HepG2 (cell line): ENCODE data around the gene EFNA2. TPM values are rescaled to one million over a fixed set of nuclear protein-coding genes. Genes with fewer than 3 reads are reported as not detected.

ENCODE experiments used
- AFF4 ChIP-seq: sonication (generic); formaldehyde crosslinking; IDR thresholded peaks from 2 replicates; pipeline ENCODE4 v1.4.0; 2020; ENCODE audit warnings: missing genetic modification reagents
- AHR ChIP-seq: IDR thresholded peaks from 2 replicates; pipeline ENCODE4 v1.6.1; 2018; ENCODE audit warnings: missing genetic modification reagents, missing compliant biosample characterization
- AKAP8 ChIP-seq: sonication (generic); formaldehyde crosslinking; IDR thresholded peaks from 2 replicates; pipeline ENCODE4 v1.5.1; 2020; ENCODE audit warnings: mild to moderate bottlenecking, missing genetic modification reagents
- ASH2L ChIP-seq: fragments of 300-600, 200-600 bp; sonication (generic); IDR thresholded peaks from 2 replicates; pipeline ENCODE4 v1.7.0; 2017; ENCODE audit warnings: low read depth, mild to moderate bottlenecking, moderate library complexity, mixed read lengths, low read length; ENCODE audit not compliant: insufficient read length
- CSRNP1 ChIP-seq: sonication (generic); formaldehyde crosslinking; IDR thresholded peaks from 2 replicates; pipeline ENCODE4 v1.8.1; 2023; ENCODE audit warnings: mild to moderate bottlenecking, missing genetic modification reagents
- ELF1 ChIP-seq: sonication (generic); formaldehyde crosslinking; IDR thresholded peaks from 2 replicates; pipeline ENCODE4 v1.4.0; 2020; ENCODE audit warnings: missing genetic modification reagents
- ELF4 ChIP-seq: sonication (generic); formaldehyde crosslinking; IDR thresholded peaks from 2 replicates; pipeline ENCODE4 v1.5.0; 2020; ENCODE audit warnings: missing genetic modification reagents, mild to moderate bottlenecking, moderate library complexity, borderline replicate concordance
- FOXK1 ChIP-seq: sonication (generic); formaldehyde crosslinking; IDR thresholded peaks from 2 replicates; pipeline ENCODE4 v1.4.0; 2020; ENCODE audit warnings: low read depth, missing genetic modification reagents, borderline replicate concordance
- HNF4A ChIP-seq: sonication (generic); formaldehyde crosslinking; IDR thresholded peaks from 2 replicates; pipeline ENCODE4 v1.4.0; 2020; ENCODE audit warnings: missing genetic modification reagents
- HOXD1 ChIP-seq: sonication (generic); formaldehyde crosslinking; IDR thresholded peaks from 2 replicates; pipeline ENCODE4 v1.5.0; 2020; ENCODE audit warnings: missing genetic modification reagents
- MAF1 ChIP-seq: sonication (generic); formaldehyde crosslinking; IDR thresholded peaks from 2 replicates; pipeline ENCODE4 v1.5.0; 2020; ENCODE audit warnings: missing genetic modification reagents, borderline replicate concordance
- MATR3 ChIP-seq: sonication (generic); formaldehyde crosslinking; IDR thresholded peaks from 2 replicates; pipeline ENCODE4 v1.4.0; 2020; ENCODE audit warnings: missing genetic modification reagents
- SOX5 ChIP-seq: IDR thresholded peaks from 2 replicates; pipeline ENCODE4 v1.6.1; 2016; ENCODE audit warnings: borderline replicate concordance
- SRF ChIP-seq: IDR thresholded peaks from 2 replicates; pipeline ENCODE4 v1.6.1; 2011; ENCODE audit warnings: mild to moderate bottlenecking, low read depth, low read length, moderate library complexity
- TBL1XR1 ChIP-seq: fragments of 150-350 bp; IDR thresholded peaks from 2 replicates; pipeline ENCODE4 v1.6.1; 2014; ENCODE audit warnings: borderline replicate concordance, low read length; ENCODE audit not compliant: partially characterized antibody
- TERF1 ChIP-seq: sonication (generic); formaldehyde crosslinking; IDR thresholded peaks from 2 replicates; pipeline ENCODE4 v1.8.0; 2022; ENCODE audit warnings: mild to moderate bottlenecking, missing genetic modification reagents, moderate library complexity
- TGIF2 ChIP-seq: IDR thresholded peaks from 2 replicates; pipeline ENCODE4 v1.6.1; 2016; ENCODE audit warnings: control low read depth, missing compliant biosample characterization
- ZBTB1 ChIP-seq: sonication (generic); formaldehyde crosslinking; IDR thresholded peaks from 2 replicates; pipeline ENCODE4 v1.4.0; 2020; ENCODE audit warnings: missing genetic modification reagents, borderline replicate concordance
- ZBTB14 ChIP-seq: sonication (generic); formaldehyde crosslinking; IDR thresholded peaks from 2 replicates; pipeline ENCODE4 v1.4.0; 2020; ENCODE audit warnings: missing genetic modification reagents
- ZBTB8A ChIP-seq: sonication (generic); formaldehyde crosslinking; IDR thresholded peaks from 2 replicates; pipeline ENCODE4 v1.4.0; 2020; ENCODE audit warnings: mild to moderate bottlenecking, low read depth, missing genetic modification reagents, borderline replicate concordance
- ZC3H13 ChIP-seq: sonication (generic); formaldehyde crosslinking; IDR thresholded peaks from 2 replicates; pipeline ENCODE4 v1.8.1; 2023; ENCODE audit warnings: mild to moderate bottlenecking, missing genetic modification reagents, moderate library complexity
- ZKSCAN5 ChIP-seq: sonication (generic); formaldehyde crosslinking; IDR thresholded peaks from 2 replicates; pipeline ENCODE4 v1.5.1; 2020; ENCODE audit warnings: mild to moderate bottlenecking, missing genetic modification reagents
- ZNF331 ChIP-seq: sonication (generic); formaldehyde crosslinking; IDR thresholded peaks from 2 replicates; pipeline ENCODE4 v1.4.0; 2020; ENCODE audit warnings: missing genetic modification reagents
- polyA plus RNA-seq, 8 experiments: library from polyadenylated mRNA; depleted of rRNA in 3 of 8; stranded (reverse) in 7 of 8; unstranded in 1 of 8; fragments of >200 nt; fragmentation: Illumina TruSeq in 4 of 8; extraction: Trizol in 4 of 8; gene quantifications; 2 replicates each; pipeline versions ENCODE4 v1.2.1 to v1.2.3, GENCODE V29; 2011 to 2016; ENCODE audit warnings: low read depth in 4 of 8, missing spikeins in 1 of 8, mixed read lengths in 1 of 8; ENCODE audit not compliant: insufficient read depth in 1 of 8
- total RNA-seq, 5 experiments: library from RNA; depleted of rRNA; stranded (reverse); fragments of >200 nt; fragmentation: Illumina TruSeq; extraction: Trizol; gene quantifications; 2 replicates each; pipeline ENCODE4 v1.2.3, GENCODE V29; 2016; ENCODE audit warnings: low read depth in 1 of 5

The EFNA2 gene
- total and polyA plus RNA-seq, 2 of the 13 experiments (the other 11 are each of a cell fraction or from before 2014, with no cell fraction given): 6.0 to 9.9 TPM

GRCh38 chr19:1248139-1248785 is 37.4 kb upstream of the EFNA2 start, which contains the start of gene MIDN (continued):
- TF ChIP-seq TGIF2 (CRISPR knock-in tag) (0 out of 2 replicates have a peak, but pooled peaks have one; percentile 26), FOXK1 (no peak), SOX5 (CRISPR knock-in tag) (no peak), AHR (CRISPR knock-in tag) (no peak), SRF (no peak), ZBTB1 (CRISPR knock-in tag) (no peak), AFF4 (CRISPR knock-in tag) (peak; percentile 84; the same call in 1 of the 2 replicates), MAF1 (CRISPR knock-in tag) (0 out of 2 replicates have a peak, but pooled peaks have one; percentile 36), ELF1 (peak; percentile 72), TERF1 (no peak), ELF4 (no peak), ASH2L (no peak), ZBTB8A (CRISPR knock-in tag) (no peak), ZBTB14 (CRISPR knock-in tag) (no peak), ZC3H13 (CRISPR knock-in tag) (peak; percentile 65), MATR3 (CRISPR knock-in tag) (no peak), TBL1XR1 (no peak), AKAP8 (CRISPR knock-in tag) (peak; percentile 84; the same call in 1 of the 2 replicates), CSRNP1 (CRISPR knock-in tag) (peak; percentile 77; the same call in 1 of the 2 replicates), HNF4A (CRISPR knock-in tag) (peak; percentile 25), ZNF331 (peak; percentile 34; the same call in 1 of the 2 replicates), HOXD1 (CRISPR knock-in tag) (0 out of 2 replicates have a peak, but pooled peaks have one; percentile 49), ZKSCAN5 (no peak)
